GM03348 (cell line): Measurements from ENCODE around the gene RRP36.
"Not testable (repeated sequence)": the region's sequence is repeated elsewhere in the genome, so short reads cannot be mapped to it uniquely, and the experiment has no call there.

ENCODE experiments used
- DNase-seq: peaks from one replicate; pipeline ENCODE4 v3.0.0; 2012; ENCODE audit warnings: low spot score

The RRP36 gene, protein sequence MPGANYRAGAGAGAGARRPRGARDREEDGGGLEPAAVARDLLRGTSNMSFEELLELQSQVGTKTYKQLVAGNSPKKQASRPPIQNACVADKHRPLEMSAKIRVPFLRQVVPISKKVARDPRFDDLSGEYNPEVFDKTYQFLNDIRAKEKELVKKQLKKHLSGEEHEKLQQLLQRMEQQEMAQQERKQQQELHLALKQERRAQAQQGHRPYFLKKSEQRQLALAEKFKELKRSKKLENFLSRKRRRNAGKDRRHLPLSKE

DNA sequence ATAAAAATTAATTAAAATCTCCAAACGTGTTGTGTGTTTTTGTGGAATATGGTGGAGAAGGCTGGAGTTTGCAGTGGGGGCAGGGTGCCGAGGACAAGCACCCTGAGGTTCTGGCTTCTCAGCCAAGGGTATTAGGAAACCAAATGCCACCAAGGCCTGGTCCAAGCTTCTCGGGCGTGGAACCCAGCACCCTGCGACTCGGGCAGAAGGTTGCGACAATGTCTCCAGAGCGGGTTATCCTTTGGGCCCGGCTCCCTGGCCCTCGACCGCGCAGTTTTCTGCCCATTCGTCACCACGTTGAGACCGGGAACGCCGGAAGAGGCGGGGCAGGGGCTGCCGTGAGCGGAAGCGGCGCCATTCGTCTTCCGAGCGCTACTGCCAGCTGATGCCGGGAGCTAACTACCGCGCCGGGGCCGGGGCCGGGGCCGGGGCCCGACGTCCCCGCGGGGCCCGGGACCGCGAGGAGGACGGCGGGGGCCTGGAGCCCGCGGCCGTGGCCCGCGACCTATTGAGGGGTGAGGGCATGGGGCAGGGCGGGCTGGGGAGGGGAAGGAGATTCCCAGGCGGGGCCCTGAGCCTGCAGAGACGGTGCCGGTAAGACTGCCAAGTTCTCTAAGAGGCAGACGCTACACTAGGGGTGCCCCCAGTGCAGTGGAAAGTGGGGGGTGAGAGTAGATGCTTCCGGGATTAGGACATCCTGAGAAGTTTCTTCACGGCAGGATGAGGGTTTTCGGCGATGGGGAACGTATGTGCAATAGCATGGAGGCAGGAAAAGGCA, at the start of gene RRP36:
Gene RRP36 (plus strand): TSS at position 354 of the 778 bp plus-strand sequence. CDS start 32 bp downstream, at position 386.
- peak; percentile 92 for DNase-seq

DNA sequence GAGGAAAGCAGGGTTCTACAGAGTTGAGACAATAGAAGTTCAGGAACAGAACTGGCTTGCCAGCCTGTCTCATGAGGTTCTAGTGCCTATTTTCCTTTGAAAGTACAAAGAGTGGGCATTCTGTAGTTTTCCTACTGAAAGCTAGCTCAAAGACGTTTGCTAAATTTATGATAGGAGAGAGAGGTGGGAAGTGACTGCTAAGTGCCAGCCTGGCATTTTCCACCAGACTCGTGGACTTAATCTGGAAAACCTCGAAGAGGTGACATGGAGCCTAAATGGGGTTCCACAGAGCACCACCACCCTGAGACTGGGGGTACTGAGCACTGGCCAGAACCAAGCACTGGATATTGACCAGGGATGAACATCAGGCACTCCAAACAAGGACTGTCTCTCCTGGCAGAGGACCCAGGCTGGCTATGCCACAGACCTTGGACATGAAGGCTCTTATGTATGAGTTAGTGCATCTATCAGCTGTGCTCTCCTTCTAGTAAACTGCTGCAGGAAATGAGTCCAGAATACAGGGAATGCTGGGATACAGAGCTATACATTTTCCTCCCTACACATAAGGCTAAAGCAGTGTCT, 49.6 kb upstream of the RRP36 start:
- DNase-seq, result no peak

DNA sequence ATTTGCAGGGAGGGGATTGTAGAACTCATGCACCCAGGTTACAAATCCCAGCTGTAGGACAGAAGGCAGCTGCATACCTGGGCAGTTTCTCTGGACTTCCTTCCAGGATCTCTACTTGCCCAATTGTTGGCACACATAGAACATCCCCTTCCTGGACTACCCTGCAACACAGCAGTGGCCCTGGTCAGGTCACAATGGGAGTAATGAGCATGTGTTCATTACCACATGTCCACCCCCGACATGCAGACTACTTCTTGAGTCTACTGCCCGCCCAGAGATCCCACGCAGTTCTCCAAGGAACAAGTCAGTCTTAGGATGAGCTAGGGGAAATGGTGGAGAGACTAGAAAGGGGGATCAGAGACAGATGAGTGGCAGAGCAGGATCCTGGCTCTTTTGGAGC, 47.5 kb upstream of the RRP36 start:
- no peak for DNase-seq

DNA sequence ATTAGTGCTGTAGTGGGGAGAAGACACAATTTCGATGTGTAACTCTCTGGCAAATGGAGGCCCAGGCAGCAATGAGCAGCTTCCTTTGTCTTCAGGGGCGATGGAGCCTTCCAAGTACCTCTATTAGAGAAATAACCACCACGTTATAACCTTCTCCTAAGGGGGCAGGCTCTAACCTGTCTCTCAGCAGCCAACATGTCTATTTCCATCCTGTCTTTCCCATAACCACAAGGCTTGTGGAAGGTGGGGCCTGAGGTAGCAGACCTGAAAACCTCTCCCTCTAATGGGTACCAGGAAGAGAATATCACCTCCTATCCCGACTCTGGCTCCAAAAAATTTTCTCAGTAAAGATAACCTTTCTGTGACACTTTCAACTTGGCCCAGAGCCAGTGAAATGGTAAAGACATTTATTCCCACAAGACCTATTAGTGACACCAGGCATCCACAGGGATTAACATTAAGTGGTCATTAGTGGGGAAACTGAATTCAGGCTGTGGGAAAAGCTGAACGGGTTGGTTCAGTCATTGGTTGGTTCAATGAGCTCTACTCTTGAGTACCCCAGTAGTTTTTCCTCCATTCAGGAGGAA, 46.4 kb upstream of the RRP36 start:
- DNase-seq, result no peak

DNA sequence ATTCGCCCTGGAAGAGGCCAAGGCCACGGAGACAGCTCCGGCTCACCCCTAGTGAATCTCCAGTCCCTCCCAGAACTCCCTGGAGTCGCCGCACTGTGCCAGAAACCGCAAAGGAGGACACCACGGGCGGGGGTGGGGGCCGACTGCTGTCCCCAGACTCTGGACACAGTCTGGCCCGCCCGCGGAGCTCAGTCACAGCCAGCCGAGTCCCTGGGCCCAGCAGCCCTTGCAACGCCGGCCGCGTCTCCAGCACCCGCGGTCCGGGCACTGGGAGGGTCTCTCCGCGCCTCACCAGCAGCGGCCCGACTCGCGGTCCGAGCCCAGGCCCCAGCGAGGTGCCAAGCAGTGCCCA, 43.0 kb upstream of the RRP36 start:
- peak; percentile 71 for DNase-seq

DNA sequence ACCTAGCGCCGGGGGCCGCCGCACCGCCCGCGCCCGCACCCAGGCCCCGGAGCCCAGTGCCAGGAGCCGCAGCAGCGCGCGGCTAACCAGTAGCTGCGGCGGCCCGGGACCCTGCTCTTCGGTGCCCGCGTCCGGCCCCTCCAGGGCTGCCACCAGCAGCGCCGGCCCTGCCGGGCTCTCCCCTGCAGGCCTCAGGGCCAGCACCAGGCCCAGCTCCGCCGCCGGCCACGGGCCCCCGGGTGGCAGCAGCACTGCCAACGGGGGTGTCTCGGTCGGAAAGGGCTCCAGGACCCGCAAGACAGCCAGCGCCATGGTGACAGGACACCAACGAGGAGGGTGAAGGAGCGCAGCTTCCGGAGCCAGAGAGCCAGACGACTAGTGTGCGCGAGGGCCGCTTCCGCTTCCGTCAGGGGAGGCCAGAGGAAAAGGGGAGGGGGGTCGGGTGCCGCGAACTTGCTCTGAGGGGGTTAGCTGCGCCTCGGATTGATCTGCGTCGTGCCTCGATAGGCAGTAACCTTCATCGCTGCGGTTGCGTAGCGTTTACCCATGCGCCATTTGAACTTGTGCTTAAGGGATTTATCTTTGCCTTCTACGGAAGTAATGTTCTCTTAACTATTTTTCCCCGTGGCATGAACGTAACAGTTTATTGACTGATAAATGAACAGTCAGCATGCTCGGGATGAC, 42.4 kb upstream of the RRP36 start, which contains the start of gene PEX6:
Gene PEX6 (minus strand): TSS at position 343 of the 684 bp plus-strand sequence. CDS start 31 bp downstream, at position 312.
- peak; percentile 95 for DNase-seq

DNA sequence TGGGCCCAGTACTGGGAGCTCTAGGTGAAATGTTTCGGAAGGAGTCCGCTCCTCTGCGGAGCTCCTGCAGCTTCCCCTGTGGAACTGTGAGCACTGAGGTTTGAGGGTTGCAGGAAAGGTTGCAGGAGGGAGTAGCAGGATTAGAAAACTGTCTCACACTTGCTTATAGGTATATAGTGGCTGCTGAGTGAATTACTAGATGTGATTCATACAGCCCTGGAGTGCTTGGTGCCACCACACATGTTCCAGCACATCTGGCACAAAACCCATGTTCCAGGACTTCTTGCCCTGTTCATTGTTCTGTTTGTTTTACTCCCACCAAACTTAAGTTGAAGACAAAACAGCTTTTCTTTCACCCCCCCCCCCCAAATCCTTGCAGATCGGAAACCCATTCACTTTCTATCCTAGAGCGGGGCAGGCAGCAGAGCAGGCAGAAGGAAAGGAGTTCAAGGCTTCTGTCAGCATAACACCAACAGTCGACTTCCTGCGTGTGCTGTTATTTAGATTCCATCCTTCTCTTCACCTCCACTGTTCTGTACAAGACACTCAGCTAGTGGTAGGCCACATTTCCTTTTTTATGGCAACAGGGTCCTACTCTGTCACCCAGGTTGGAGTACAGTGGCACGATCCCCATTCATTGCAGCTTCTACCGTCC, 41.8 kb upstream of the RRP36 start:
- DNase-seq, result peak; percentile 47

DNA sequence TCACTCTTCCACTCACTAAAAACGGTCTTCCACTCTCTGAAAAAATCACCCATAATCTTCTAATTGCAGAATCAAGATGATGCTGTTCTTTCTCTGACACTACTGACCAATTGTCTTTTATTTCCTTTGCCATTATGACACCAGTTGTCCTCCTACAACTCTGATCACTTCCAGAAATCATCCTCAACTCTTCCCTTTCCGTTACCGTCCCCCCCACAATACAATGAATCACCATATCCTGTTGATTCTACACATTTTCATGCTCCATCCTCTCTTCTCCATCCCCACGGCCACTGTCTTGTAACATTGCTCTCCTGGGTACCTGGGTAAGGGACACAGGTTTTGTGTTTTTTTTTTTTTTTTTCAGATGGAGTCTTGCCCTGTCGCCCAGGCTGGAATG, 39.6 kb upstream of the RRP36 start:
- DNase-seq, result no peak

DNA sequence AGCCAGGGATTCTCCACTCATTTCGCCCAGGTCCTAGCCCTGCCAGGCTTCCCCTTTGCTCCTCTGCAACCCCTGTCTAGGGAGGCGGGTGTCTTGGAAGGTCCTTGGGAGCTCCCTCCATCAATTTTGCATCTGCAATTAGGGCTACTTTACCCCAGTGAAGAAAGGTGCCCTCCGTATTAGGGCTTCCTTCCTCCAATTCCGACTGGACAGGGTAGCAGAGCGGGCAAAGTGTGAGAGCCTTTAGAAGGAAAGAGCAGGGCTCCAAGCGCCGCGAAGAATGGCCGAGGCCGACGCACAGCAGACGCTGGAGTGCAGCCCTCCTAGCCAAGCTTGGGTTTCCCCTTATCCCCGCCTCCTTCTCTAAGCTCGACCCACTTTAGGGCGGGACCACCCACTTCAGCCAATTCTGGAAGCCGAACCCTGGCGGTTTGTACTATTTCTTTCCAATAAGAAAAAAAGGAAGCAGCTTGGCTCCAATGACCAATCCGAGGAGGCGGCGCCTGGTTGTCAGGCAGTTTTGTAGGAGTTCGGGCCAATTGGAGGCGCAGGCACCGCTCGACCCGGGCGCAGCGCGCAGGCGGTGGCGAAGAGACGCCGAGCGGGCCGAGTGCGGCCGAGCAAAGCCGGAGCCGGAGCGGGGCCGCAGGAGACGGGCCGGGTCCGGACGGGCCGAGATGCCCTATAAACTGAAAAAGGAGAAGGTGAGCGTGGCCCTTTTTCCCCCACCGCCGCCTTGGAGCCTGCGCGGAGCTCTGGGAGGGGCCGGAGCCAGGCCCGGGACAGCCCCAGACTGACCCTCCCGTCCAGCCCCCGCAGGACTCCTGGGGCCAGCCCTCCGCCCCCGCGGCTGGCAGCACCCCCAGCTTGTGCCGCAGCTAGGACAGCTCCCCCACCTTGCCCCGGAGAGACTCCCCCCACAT, 37.2 kb upstream of the RRP36 start, which contains the start of gene PPP2R5D:
Gene PPP2R5D (plus strand): TSS at position 570 of the 923 bp plus-strand sequence. CDS start 108 bp downstream, at position 678.
- peak; percentile 98 for DNase-seq

DNA sequence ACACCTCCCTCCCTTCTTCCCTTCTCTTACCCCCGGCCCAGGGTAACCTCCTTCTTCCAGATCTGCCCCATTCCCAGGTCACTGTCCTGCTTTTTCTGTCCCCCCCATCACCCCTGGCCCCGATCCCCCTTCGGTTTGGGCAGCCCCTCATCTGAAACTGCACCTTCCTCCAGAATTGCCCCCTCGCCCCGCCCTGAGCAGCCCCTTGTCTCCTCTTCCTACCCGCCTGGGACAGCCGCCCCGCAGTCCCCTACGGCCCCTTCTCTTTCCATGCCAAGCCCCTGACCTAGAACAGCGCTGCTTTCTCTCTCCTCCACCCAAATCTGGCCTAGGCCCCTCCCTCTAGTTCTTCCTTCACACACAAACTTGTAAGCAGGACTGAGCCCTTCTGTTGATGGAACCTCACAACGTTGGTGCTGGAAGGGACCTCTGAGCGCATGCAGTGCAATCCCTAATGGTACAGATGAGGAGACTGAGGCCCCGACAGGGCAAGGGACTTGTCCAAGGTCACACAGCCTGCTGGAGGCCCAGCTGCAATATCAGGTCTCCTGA, 36.4 kb upstream of the RRP36 start:
- DNase-seq, result peak; percentile 26

DNA sequence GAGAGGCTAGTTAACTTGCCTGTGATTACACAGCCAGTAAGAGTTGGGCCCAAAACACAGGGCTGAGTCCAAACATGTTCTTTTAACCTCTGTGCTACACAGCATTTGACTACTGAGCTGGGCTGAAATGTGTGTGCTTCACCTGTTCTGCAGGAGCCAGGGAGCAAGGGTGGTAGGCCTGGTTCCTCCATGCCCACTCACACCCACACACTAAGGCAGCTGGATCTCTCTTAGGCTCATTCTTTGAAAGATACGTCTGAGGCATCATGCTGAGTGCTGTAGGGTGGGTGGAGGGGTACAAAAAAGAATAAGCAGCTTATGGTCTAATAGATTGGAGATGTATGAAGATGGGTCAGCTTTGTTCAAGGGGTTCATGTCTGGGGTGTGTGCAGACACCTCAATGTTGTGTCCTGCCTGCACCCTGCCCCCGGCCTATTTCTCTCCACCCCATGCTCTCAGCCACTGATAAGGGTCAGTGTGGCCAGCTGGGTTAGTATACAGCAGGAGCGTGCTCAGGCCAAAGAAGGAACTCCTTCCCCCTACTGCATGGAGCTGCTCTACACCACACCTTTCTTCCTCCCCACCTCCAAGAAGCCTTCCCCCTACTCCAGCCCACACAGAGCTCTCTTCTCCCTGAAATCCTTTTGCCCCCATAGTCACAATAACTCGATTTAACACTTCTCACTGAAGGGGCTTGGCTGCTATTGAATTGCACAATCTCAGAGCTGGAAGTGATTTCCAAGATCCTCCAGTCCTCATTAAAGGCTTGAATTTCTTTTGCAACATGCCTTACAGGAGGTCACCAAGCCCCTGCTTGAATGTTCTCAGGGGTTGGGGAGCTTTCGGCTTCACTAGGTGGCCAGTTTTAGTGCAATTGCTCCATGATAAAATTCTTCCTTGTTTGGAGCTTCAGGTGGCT, 33.6 kb upstream of the RRP36 start:
- no peak for DNase-seq

DNA sequence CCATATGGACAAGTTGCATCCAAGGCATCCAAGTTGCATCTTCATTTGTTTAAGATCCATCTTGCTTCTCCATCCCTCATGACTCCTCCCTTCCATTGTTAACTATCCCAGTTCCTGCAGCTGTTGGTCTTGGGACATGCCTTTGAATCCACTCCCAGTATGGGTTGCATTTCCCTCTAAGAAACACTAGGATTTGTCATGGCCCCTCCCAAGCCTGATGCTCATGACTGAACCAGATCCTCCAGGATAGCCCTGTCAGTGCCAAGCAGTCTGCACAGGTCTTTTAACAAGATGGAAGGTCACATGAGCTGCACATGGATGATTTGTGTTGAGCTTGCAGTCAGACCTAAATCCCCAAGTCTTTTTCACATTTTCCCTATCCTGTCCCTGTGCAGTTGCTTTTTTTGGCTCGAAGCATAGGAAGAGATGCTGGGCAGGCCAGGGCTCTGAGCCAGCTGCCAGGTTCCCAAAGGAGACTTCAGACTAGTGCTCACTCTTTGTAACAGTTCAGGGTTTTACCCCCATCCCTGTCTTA, 32.9 kb upstream of the RRP36 start:
- DNase-seq, result peak; percentile 22

DNA sequence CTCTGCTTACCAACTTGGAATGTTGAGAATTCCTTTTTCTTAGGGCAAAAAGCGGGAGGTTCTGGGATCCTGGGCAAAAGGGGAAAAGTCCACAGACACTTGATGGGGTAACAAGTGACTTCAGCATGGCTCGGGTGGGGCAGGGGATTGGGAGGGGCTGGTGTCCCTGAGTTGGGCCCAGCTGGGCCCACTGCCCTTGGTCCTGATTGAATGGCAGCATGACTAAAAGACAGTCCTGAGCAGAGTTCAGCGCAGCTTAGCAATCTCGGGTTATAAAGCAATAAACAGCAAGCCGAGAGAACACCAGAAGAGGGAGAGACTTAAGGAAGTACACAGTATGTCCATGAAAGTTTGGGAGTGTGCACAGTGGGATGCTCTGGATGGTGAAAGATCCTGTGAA, 31.5 kb upstream of the RRP36 start:
- no peak for DNase-seq

DNA sequence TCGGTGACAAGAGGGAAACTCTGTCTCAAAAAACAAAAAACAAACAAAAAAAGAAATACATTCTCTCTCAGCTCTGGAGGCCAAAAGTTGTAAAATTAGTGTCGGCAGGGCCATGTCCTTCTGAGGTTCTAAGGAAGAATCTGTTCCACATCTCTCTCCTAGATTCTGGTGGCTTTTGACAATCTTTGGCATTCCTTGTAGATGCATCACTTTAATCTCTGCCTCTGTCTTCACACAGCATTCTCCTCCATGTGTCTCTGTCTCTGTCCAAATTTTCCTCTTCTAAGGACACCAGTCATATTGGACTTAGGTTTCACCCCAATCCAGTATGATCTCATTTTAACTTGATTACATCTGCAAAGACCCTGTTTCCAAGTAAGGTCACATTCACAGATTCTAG, 28.0 kb upstream of the RRP36 start:
- DNase-seq, result no peak

DNA sequence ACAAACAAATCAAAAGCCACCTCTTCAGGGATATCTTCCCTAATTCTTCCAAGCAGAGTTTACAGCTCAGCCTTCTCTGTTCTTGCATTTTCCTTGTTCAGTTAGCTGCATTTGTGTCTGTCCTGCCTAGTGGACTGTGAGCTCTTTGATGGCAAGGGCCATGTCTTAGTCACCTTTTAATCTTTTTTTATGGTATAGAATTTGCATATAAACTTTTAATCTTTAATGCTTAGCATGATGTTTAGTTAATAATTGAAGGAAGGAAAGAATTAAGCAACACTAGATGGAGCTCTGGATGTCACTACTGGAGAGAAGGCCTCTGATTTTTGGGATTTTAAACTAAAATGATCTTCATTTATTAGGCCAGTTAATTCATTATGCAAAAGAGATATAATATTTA, 24.9 kb upstream of the RRP36 start:
- DNase-seq, result no peak

DNA sequence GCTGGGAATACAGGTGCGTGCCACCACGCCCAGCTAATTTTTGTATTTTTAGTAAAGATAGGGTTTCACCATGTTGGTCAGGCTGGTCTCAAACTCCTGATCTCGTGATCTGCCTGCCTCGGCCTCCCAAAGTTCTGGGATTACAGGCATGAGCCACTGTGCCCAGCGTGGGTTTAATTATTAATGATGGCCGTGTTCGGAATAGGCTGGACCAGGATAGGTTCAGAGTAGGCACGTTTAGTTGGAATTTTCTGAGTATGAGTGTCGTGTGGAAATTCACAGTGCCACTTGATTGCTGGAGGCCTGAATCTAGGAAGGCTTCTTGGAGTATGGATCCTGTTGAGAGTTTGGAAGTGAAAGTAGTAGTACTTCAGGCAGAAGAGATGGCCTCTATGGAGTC, 23.2 kb upstream of the RRP36 start:
- not testable (repeated sequence) for DNase-seq

DNA sequence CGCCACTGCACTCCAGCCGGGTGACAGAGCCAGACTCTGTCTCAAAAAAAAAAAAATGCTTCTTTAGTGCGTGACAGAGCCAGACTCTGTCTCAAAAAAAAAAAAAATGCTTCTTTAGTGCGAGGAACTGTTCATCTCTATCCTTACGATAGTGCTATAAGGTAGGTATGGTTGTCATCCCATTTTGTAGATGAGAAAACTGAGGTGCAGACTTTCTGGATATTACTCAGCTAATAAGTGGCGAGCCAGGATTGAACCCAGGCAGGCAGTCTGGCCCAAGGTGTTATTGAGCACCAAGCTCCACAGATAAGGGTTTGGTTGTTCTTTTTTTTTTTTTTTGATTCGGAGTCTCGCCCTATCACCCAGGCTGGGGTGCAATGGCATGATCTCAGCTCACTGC, 19.6 kb upstream of the RRP36 start:
- no peak for DNase-seq

DNA sequence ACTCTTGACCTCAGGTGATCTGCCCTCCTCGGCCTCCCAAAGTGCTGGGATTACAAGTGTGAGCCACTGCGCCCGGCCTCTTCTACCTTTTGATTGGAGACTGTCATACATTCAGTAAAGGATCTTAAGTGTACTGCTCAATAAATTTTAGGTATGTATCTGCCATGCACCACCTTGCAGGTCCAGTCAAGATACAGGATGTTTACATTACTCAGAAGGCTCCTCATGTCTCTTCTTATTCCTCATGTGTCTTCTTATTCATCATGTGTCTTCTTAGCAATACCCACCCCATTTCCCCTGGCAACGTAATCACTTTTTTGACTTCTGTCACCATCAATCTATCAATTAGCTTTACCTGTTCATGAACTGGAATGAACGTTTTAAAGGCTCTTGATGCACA, 15.6 kb upstream of the RRP36 start:
- no peak for DNase-seq

DNA sequence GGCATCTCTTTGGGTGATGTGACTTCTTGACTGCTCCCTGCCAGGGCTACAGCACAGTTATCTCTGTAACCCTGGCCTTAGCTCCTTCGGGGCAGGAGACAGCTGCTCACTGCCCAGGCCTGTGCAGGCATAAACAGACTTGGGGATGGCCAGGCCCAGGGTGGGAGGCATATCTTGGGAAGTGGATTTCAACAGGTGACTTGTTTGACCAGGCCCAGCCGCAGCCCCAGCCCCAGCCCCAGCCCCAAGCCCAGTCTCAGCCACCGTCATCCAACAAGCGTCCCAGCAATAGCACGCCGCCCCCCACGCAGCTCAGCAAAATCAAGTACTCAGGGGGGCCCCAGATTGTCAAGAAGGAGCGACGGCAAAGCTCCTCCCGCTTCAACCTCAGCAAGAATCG, 15.2 kb upstream of the RRP36 start:
- no peak for DNase-seq
